ENCODE measurements around the gene GRM4.

The GRM4 gene

GRCh38 chr6:33975661-33976436 lies 170.0 kb downstream of the GRM4 start:
- peak; percentile 32 for DNase-seq

- DNase-seq, result peak; percentile 4
These were observed 171.4 kb downstream of the GRM4 start for GRCh38 chr6:33974471-33974870.

GRCh38 chr6:33974030-33974429 lies 171.9 kb downstream of the GRM4 start:
- peak; percentile 13 for DNase-seq

- no peak for DNase-seq
These were observed 174.3 kb downstream of the GRM4 start for GRCh38 chr6:33971580-33971979.

Data from right forelimb (tissue), 1 donor.